NCI-H82 treated with DMSO at 0.1 percent for 48 hours (cell line): Measurements from ENCODE around the gene CNN1.

ENCODE experiments used
- DNase-seq: peaks from one replicate; lab custom pipeline; 2025; ENCODE audit not compliant: unreplicated experiment; lab: John Stamatoyannopoulos, UW

The CNN1 gene

GRCh38 chr19:11534538-11534937, 4.1 kb upstream of the CNN1 start:
- DNase-seq = no peak

DNA sequence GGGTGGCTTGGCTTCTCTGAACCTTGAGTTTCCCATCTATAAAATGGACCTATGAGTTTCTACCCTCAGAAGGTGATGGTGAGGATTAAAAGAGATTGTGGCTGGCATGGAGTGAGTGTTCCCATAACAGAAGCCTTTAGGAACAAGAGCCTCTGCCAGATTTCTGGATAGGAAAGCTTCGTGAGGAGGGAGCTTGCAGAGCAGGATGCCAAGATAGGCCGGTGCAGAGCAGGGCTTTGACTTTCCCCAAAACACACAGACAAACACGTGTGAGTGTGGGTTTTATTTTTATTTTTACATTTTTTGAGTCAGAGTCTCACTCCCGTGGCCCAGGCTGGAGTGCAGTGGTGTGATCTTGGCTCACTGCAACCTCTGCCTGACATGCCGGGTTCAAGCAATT, 3.7 kb upstream of the CNN1 start:
- no peak for DNase-seq

GRCh38 chr19:11535792-11536595, 2.7 kb upstream of the CNN1 start:
- DNase-seq = peak; percentile 7

DNA sequence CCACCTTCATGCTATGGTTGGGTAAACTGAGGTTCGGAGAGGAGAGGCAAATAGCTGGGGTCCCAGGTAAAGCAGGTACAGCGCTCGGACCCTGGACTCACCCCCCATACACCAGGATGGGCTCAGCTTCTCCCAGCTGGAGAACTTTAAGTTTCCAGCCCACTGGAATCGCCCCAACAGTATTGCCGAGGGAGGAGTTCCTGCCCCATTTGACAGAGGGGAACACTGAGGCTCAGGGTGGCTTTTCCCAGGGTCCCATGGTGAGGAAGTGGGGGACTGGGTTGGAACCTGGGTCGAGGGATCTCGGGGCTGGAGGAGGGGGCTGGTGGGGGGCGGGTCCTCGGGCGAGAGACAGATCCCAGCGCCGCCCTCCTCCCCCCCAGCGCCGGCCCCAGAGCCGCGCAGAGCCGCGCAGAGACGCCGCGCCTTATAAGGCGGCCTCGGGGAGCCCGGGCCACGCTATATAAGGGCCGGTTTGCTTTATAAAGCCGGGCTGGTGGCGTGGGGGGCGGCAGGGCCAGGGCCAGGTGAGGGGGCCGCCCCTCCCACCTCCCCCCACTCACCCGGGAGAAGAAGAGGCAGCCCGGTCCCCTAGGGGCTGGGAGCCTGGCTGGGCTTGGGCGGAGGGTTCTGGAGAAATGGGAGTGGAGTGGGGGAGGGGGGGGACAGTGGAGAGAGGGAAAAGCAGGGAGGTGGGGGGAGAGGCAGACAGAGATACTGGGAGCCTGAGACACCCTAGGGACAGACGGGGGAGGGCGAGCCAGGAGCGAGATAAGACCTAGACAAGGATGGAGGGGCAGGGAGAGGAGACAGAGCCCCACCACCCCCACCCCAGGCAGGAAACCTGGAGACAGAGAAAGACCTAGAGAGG, 1.1 kb downstream of the CNN1 start:
- DNase-seq = no peak

DNA sequence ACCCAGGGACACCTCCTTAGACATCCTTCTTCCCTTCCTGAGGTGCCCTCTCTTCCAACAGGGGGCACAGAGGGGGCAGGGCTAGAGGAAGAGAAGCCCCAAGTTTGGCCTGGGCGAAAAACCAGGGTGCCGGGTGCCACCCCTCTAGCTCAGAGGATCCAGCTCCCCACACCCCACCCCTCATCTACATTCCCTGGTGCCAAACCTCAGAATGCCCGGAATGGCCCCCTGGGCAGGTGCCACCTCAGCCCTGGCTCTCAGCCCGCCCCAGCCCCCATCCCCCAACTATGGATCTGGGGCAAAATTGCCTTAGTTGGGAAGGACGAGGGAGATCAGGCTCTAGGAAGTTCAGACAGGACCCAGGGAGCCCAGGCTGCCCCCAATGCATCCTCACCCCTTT, 2.0 kb downstream of the CNN1 start:
- DNase-seq = no peak

DNA sequence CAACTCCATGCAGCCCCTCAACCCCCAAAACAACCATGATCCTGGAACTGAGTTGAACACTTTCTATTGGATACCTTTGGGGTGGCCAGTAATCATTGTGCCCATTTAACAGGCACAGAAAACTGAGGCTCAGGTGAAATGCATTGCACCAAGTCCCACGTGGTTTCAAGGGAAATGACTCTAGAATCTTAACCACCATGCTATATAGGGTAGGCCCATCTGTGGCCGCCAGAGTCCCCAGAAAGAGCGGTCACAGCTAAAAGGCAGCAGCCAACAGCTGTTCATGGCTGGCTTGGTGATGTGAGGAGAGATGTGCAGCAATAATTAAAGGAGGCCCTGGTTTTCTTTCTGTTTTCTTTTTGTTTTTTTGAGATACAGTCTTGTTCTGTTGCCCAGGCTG, 2.6 kb downstream of the CNN1 start:
- DNase-seq = no peak

- no peak for DNase-seq
Observed at GRCh38 chr19:11547929-11548700, 9.5 kb downstream of the CNN1 start.

DNA sequence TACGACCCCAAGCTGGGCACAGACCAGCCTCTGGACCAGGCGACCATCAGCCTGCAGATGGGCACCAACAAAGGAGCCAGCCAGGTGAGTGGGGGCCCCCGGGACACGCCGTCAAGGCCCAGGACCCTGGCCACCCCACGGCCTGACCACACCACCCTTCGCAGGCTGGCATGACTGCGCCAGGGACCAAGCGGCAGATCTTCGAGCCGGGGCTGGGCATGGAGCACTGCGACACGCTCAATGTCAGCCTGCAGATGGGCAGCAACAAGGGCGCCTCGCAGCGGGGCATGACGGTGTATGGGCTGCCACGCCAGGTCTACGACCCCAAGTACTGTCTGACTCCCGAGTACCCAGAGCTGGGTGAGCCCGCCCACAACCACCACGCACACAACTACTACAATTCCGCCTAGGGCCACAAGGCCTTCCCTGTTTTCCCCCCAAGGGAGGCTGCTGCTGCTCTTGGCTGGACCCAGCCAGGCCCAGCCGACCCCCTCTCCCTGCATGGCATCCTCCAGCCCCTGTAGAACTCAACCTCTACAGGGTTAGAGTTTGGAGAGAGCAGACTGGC, 10.8 kb downstream of the CNN1 start:
- no peak for DNase-seq

GRCh38 chr19:11550265-11550664, 11.6 kb downstream of the CNN1 start:
- DNase-seq = no peak

DNA sequence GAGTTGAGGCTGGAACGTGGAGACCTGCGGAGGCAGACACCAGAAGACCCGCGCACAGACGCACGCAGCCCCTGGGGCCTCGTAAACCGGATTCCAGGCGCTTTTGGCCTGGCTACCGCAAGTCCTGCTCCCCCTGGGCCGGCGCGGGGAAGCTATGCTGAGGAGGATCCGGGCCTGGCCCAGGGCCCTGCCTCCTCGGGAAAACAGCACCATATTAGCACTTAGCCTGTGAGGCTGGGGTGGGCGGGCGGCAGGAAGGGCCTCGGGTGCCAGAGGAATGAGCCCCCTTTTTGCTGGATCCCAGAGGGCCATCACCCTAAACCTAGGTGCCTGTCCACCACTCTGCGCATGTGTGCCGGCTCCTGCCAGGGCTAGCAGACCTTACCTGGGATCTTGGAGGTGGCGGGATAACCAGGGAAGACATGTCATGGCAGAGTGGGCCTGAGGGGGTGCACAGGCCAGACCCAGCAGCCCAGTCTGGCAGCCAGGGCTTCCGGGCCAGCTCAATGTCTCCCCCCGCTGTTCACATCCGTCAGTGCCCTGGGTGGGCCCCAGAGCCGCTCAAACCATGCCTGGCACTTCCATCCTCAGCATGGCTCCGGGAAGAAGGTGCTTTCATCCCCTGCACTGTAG, 13.1 kb downstream of the CNN1 start:
- DNase-seq = no peak

GRCh38 chr19:11552666-11553372, 14.2 kb downstream of the CNN1 start:
- DNase-seq = no peak

GRCh38 chr19:11554160-11554559, 15.5 kb downstream of the CNN1 start:
- no peak for DNase-seq

DNA sequence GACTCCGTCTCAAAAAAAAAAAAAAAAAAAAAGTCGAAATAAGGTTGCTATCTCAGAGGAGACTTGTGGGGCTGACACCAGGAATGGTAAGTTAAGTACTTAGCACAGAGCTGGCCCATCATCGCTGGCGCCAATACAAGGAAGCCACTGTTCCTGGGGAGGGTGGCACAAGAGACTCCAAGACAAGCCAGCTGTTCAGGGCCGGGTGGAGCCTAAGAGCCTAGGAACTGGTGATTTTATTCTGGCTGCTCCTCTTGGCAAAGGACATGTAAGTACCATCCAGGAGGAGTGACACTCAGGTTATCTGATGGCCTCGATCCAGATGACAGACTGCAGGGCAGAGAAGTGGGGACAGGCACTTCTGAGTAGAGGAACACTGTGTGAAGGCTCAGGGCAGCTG, 16.6 kb downstream of the CNN1 start:
- DNase-seq = no peak

GRCh38 chr19:11556634-11557420, 18.2 kb downstream of the CNN1 start:
- DNase-seq = no peak

GRCh38 chr19:11558881-11559828, 20.5 kb downstream of the CNN1 start, which contains the start of gene ELOF1:
Gene ELOF1 (minus strand): TSS chr19:11559230. CDS start chr19:11554347, 4,883 bp downstream.
- peak; percentile 80 for DNase-seq

DNA sequence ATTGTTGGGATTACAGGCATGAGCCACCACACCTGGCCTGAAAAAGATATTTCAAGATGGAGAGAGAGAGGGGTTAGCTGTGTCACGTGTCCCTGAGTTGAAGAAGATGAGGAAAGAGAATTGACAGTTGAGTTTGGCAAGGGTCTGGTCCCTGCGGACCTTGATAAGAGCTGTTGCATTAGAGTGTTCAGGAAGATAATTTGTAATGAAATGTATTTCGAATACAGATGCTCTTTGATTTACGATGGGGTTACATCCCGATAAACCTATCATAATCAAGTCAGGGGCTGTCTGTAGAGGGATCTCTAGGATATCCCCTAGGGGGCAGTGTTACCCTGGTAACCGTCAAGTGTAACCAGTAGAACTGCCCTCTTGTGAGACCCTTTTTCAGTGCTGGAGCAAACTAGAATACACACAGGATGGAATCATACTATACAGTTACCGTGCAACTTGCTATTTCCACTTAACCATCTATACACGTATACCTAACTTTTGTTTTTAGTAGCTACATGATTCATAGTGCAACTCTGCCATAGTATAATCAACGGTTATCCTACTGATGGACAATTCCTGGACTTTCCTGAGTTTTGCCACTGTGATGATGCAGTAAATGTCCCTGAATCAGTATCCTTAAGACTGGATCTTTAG, 21.9 kb downstream of the CNN1 start:
- peak; percentile 32 for DNase-seq

DNA sequence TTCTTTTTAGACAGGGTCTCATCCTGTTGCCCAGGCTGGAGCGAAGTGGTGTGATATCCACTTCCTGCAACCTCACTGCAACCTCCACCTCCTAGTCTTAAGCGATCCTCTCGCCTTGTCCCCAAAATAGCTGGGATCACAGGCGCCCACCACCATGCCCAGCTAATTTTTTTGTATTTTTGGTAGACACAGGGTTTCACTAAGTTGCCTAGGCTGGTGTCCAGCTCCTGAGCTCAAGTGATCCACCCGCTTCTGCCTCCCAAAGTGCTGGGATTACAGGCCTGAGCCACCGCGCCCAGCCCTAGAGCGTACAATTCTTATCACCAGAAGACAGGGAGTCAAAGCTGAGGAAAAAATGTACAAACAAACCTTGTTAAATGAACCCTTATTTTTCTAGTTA, 24.9 kb downstream of the CNN1 start:
- no peak for DNase-seq
